Loucy (cell line): Measurements from ENCODE around the gene PFDN2.

Experiments used
- H2AFZ ChIP-seq: fragments of 200-600 bp; sonication (generic); 2 replicates; pipeline ENCODE4 v1.6.0; 2016; ENCODE audit warnings: antibody characterized with exemption, mild to moderate bottlenecking, low read length, moderate library complexity
- H3F3A ChIP-seq: fragments of 200-600 bp; 2 replicates; pipeline ENCODE4 v1.6.0; 2016; ENCODE audit warnings: antibody characterized with exemption, low read depth, mild to moderate bottlenecking
- H3K27me3 ChIP-seq: fragments of 200-600 bp; sonication (generic); 2 replicates; pipeline ENCODE4 v1.6.1; 2014; ENCODE audit warnings: low read length, mild to moderate bottlenecking; ENCODE audit not compliant: insufficient read depth, poor library complexity, severe bottlenecking
- H3K36me3 ChIP-seq: fragments of 200-600 bp; sonication (generic); 2 replicates; pipeline ENCODE4 v1.6.1; 2016; ENCODE audit warnings: low read length; ENCODE audit not compliant: insufficient read depth
- H3K4me1 ChIP-seq: fragments of 200-600 bp; sonication (generic); 2 replicates; pipeline ENCODE4 v1.5.1; 2014; ENCODE audit warnings: low read length, mild to moderate bottlenecking; ENCODE audit not compliant: insufficient read depth, poor library complexity, severe bottlenecking
- H3K4me2 ChIP-seq: fragments of 200-600 bp; sonication (generic); 2 replicates; pipeline ENCODE4 v1.6.0; 2014; ENCODE audit warnings: antibody characterized with exemption, low read length, low read depth, mild to moderate bottlenecking; ENCODE audit not compliant: poor library complexity, severe bottlenecking
- H3K4me3 ChIP-seq: fragments of 200-600 bp; sonication (generic); 2 replicates; pipeline ENCODE4 v1.5.1; 2014; ENCODE audit warnings: low read length, mild to moderate bottlenecking, mixed read lengths; ENCODE audit not compliant: poor library complexity, severe bottlenecking
- H3K79me2 ChIP-seq: fragments of 200-600 bp; sonication (generic); 2 replicates; pipeline ENCODE4 v1.6.1; 2014; ENCODE audit warnings: low read length; ENCODE audit not compliant: insufficient read depth
- H3K9ac ChIP-seq: fragments of 200-600 bp; sonication (generic); 2 replicates; pipeline ENCODE4 v1.6.0; 2014; ENCODE audit warnings: mild to moderate bottlenecking, low read depth, low read length, moderate library complexity; ENCODE audit not compliant: poor library complexity, severe bottlenecking
- H3K9me2 ChIP-seq: fragments of 200-600 bp; sonication (generic); replicated peaks from 2 replicates; pipeline ENCODE4 v1.6.1; 2016; ENCODE audit warnings: low read depth, low read length, mixed read lengths
- H3K9me3 ChIP-seq: fragments of 200-600 bp; sonication (generic); 2 replicates; pipeline ENCODE4 v1.6.1; 2014; ENCODE audit warnings: mild to moderate bottlenecking, antibody characterized with exemption, low read length, low read depth; ENCODE audit not compliant: insufficient read depth
- H4K20me1 ChIP-seq: fragments of 200-600 bp; sonication (generic); 2 replicates; pipeline ENCODE4 v1.6.0; 2014; ENCODE audit warnings: antibody characterized with exemption, low read length, mild to moderate bottlenecking; ENCODE audit not compliant: insufficient read depth, poor library complexity, severe bottlenecking
- CTCF ChIP-seq: fragments of 200-600 bp; sonication (generic); conservative IDR thresholded peaks from 2 replicates; pipeline ENCODE4 v1.5.1; 2014; ENCODE audit warnings: mild to moderate bottlenecking, antibody characterized with exemption, low read length
- EZH2phosphoT487 ChIP-seq: fragments of 200-600 bp; IDR thresholded peaks from 2 replicates; pipeline ENCODE4 v1.6.1; 2018; ENCODE audit warnings: antibody characterized with exemption, mild to moderate bottlenecking, moderate library complexity, borderline replicate concordance

The PFDN2 gene

GRCh38 chr1:161092621-161093028, 25.2 kb downstream of the PFDN2 start:
- TF ChIP-seq CTCF = no peak
- TF ChIP-seq EZH2phosphoT487 = no peak
- H3K4me3 ChIP-seq = no peak overlapping the region
- no peaks in the 10 kb centered on the region for H3K79me2 ChIP-seq
- H3K4me1 ChIP-seq = peaks cover 3% of the 10 kb centered on the region
- no peaks in the 10 kb centered on the region for H3K27me3 ChIP-seq
- H3F3A ChIP-seq = no peaks in the 10 kb centered on the region
- H3K9me3 ChIP-seq = no peaks in the 10 kb centered on the region
- H3K9ac ChIP-seq = no peak overlapping the region
- H4K20me1 ChIP-seq = no peaks in the 10 kb centered on the region
- H3K36me3 ChIP-seq = no peaks in the 10 kb centered on the region
- H3K9me2 ChIP-seq = no peaks in the 10 kb centered on the region
- H2AFZ ChIP-seq = no peak overlapping the region
- H3K4me2 ChIP-seq = no peak overlapping the region

- no peak overlapping the region for H3K9ac ChIP-seq
- H3K79me2 ChIP-seq = no peaks in the 10 kb centered on the region
- H3K27me3 ChIP-seq = no peaks in the 10 kb centered on the region
- no peak overlapping the region for H3K4me3 ChIP-seq
- H3F3A ChIP-seq = no peaks in the 10 kb centered on the region
- H3K4me2 ChIP-seq = no peak overlapping the region
- H3K9me3 ChIP-seq = no peaks in the 10 kb centered on the region
- no peaks in the 10 kb centered on the region for H3K36me3 ChIP-seq
- no peak overlapping the region for H2AFZ ChIP-seq
- TF ChIP-seq CTCF (no peak), EZH2phosphoT487 (no peak)
- H4K20me1 ChIP-seq = no peaks in the 10 kb centered on the region
- no peaks in the 10 kb centered on the region for H3K9me2 ChIP-seq
- no peaks in the 10 kb centered on the region for H3K4me1 ChIP-seq
These were observed 25.9 kb downstream of the PFDN2 start for GRCh38 chr1:161091796-161092507.

GRCh38 chr1:161091093-161091492, 26.7 kb downstream of the PFDN2 start:
- no peak overlapping the region for H2AFZ ChIP-seq
- no peak for TF ChIP-seq CTCF
- TF ChIP-seq EZH2phosphoT487 = no peak
- H4K20me1 ChIP-seq = no peaks in the 10 kb centered on the region
- H3K27me3 ChIP-seq = no peaks in the 10 kb centered on the region
- no peaks in the 10 kb centered on the region for H3K79me2 ChIP-seq
- H3K4me2 ChIP-seq = no peak overlapping the region
- H3K9ac ChIP-seq = no peak overlapping the region
- H3F3A ChIP-seq = no peaks in the 10 kb centered on the region
- H3K36me3 ChIP-seq = no peaks in the 10 kb centered on the region
- no peaks in the 10 kb centered on the region for H3K4me1 ChIP-seq
- no peaks in the 10 kb centered on the region for H3K9me3 ChIP-seq
- no peak overlapping the region for H3K4me3 ChIP-seq
- H3K9me2 ChIP-seq = no peaks in the 10 kb centered on the region
